AG09309 (cell line): Measurements from ENCODE around the gene NFATC2.

Experiments used
- DNase-seq: peaks from one replicate; pipeline ENCODE4 v3.0.0-alpha.2; 2010; ENCODE audit warnings: low read depth
- H3K4me3 ChIP-seq: 2 replicates; pipeline ENCODE4 v1.5.1; 2011; ENCODE audit warnings: mild to moderate bottlenecking, low read depth, low read length, moderate library complexity; ENCODE audit not compliant: control insufficient read depth
- CTCF ChIP-seq: IDR thresholded peaks from 2 replicates; pipeline ENCODE4 v1.5.1; 2011; ENCODE audit warnings: mild to moderate bottlenecking, low read depth, low read length, inconsistent platforms; ENCODE audit not compliant: insufficient read depth, control insufficient read depth; ENCODE audit errors: missing control alignments

NFATC2 gene

GRCh38 chr20:51438136-51438535 lies 104.4 kb downstream of the NFATC2 start:
- DNase-seq, result no peak
- no peak for TF ChIP-seq CTCF
- H3K4me3 ChIP-seq, result no peak overlapping the region

- no peak for DNase-seq
- H3K4me3 ChIP-seq, result no peak overlapping the region
- no peak for TF ChIP-seq CTCF
Measured at GRCh38 chr20:51437182-51437924, 105.2 kb downstream of the NFATC2 start.

- no peak for TF ChIP-seq CTCF
- no peak overlapping the region for H3K4me3 ChIP-seq
Measured at GRCh38 chr20:51434580-51435247, 107.8 kb downstream of the NFATC2 start.

GRCh38 chr20:51434026-51434425 lies 108.5 kb downstream of the NFATC2 start:
- no peak for TF ChIP-seq CTCF
- DNase-seq, result no peak
- H3K4me3 ChIP-seq, result no peak overlapping the region

More at GRCh38 chr20:51434580-51435247, 107.8 kb downstream of the NFATC2 start:
- DNase-seq, result peak; percentile 71

- TF ChIP-seq CTCF, result no peak
- DNase-seq, result no peak
- no peak overlapping the region for H3K4me3 ChIP-seq
Measured at GRCh38 chr20:51432875-51433274, 109.6 kb downstream of the NFATC2 start.

- no peak overlapping the region for H3K4me3 ChIP-seq
- TF ChIP-seq CTCF, result no peak
- DNase-seq, result no peak
Measured at GRCh38 chr20:51432251-51432784, 110.2 kb downstream of the NFATC2 start.
